ENCODE measurements around the gene CCNYL1.
"Not testable (repeated sequence)": the region's sequence is repeated elsewhere in the genome, so short reads cannot be mapped to it uniquely, and the experiment has no call there.

The CCNYL1 gene

DNA sequence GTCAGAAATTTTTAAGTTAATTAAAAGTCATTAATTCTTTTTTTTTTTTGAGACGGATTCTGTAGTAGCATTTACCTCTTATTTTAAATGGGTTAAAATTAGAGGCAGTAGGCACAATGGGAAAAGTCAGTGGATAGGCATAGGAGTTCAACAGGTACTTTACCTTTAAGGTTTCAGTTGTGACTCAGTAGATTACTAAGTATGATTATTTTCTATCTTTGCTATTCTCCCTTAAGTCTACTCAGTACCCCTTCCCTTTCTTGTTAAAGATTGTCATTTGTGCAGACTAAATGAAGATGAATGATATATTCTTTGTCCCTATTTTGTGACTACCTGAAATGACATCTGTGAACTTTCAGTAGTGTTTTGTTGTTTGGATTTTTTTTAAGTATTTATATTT is 19.7 kb downstream of the CCNYL1 start:
- H3K27ac ChIP-seq, result no peak overlapping the region
- CTCF ChIA-PET, result interaction anchor here (0.6 kb wide), 1 partner anchor 37 kb away, joined by 3 read pairs; no protein-coding TSS in a partner anchor
- no peak for TF ChIP-seq CTCF (conservative IDR thresholded peaks at IDR 0.05; ENCODE audit: low read depth)
- POLR2A ChIA-PET (ENCODE audit: low non-redundant PET), result no interaction called here
- DNase-seq (ENCODE audit: low spot score), result no peak

GRCh38 chr2:207733597-207734240 is 22.3 kb downstream of the CCNYL1 start:
- ChIA-PET POLR2A (ENCODE audit: low non-redundant PET) (no interaction called here), CTCF (interaction anchor here (0.6 to 1.4 kb wide), 5 partner anchors 12 to 470 kb away, joined by 3 to 14 read pairs (median 5); partner anchors contain the start of gene METTL21A)
- no peak for DNase-seq (ENCODE audit: low spot score)
- TF ChIP-seq CTCF (conservative IDR thresholded peaks at IDR 0.05; ENCODE audit: low read depth), result no peak
- H3K27ac ChIP-seq, result no peak overlapping the region

DNA sequence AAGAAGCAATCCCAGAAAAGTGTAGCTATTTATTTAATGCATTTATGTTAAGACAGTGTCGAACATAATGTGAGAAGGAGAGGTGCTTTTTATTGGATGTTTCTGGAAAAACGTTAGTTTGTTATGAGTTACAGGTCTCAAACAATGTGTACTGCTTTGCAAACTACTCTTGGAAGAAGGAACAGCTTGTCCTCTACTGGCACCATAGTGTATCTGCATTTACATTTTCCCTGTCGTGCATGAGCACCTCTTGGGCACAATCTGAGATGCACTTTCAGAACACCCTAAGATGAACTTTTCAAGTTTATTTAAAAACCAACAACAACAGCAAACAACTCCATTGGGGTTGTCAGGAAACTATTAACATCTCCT is 22.8 kb downstream of the CCNYL1 start:
- ChIA-PET CTCF (interaction anchor here (0.6 to 1.4 kb wide), 5 partner anchors 12 to 471 kb away, joined by 3 to 14 read pairs (median 5); partner anchors contain the start of gene METTL21A), POLR2A (ENCODE audit: low non-redundant PET) (no interaction called here)
- no peak for DNase-seq (ENCODE audit: low spot score)
- H3K27ac ChIP-seq, result no peak overlapping the region
- TF ChIP-seq CTCF (conservative IDR thresholded peaks at IDR 0.05; ENCODE audit: low read depth), result peak; percentile 57

DNA sequence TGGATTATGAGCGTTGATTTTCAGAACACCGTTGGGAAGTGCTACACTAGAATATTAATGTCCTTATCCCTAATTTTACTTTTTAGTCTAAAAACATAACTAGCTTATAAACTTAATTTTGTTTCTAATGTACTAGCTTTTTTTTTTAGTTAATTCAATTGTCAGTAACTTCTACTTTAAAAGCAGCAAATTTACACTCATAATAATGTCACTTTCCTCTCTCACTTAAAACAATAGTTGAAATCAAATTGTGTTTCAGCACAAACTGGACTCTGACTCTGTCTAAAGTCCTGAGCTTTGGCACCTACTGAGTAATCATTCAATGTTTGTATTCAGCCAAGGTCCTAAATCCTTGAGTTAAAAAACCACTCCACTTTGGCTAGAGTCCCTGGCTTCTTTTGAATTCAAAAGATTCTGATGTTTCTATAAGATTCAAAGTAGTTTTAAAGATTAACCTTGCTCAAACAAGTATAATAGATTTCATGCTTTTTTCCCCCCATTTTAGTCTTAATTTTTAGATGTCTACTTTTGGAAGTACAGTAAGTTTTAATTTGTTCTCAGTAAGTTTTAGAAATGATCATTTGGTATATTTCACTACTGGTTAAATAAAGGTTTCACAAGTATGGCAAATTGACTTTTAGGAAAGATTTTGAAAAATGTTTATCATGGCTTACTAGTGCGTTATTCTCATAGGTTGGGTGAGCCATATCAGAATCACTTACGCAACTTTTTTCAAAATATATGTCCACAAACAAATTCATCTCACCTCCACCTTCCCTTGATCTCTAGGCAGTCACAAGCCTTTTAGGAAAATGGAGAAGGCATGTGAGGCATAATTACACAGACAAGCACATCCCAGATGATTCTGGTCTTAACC is 23.4 kb downstream of the CCNYL1 start:
- H3K27ac ChIP-seq, result no peak overlapping the region
- TF ChIP-seq CTCF (conservative IDR thresholded peaks at IDR 0.05; ENCODE audit: low read depth), result no peak
- POLR2A ChIA-PET (ENCODE audit: low non-redundant PET), result no interaction called here
- CTCF ChIA-PET, result interaction anchor here (0.6 to 1.4 kb wide), 6 partner anchors 11 to 310 kb away, joined by 3 to 14 read pairs (median 4); partner anchors contain the start of gene METTL21A
- DNase-seq (ENCODE audit: low spot score), result no peak

DNA sequence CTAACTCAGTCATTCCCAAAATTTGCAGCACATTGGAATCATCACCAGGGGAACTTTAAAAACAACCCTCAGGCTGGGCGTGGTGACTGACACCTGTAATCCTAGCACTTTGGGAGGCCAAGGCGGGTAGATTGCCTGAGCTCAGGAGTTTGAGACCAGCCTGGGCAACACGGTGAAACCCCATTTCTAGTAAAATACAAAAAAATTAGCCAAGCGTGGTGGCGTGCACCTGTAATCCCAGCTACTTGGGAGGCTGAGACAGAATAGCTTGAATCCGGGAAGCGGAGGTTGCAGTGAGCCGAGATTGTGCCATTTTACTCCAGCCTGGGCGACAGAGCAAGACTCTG is 24.0 kb downstream of the CCNYL1 start:
- CTCF ChIA-PET, result interaction anchor here (0.6 to 0.7 kb wide), 2 partner anchors 28 to 939 kb away, joined by 4 to 8 read pairs; no protein-coding TSS in a partner anchor
- DNase-seq (ENCODE audit: low spot score); H3K27ac ChIP-seq; POLR2A ChIA-PET (ENCODE audit: low non-redundant PET): not testable (repeated sequence)

DNA sequence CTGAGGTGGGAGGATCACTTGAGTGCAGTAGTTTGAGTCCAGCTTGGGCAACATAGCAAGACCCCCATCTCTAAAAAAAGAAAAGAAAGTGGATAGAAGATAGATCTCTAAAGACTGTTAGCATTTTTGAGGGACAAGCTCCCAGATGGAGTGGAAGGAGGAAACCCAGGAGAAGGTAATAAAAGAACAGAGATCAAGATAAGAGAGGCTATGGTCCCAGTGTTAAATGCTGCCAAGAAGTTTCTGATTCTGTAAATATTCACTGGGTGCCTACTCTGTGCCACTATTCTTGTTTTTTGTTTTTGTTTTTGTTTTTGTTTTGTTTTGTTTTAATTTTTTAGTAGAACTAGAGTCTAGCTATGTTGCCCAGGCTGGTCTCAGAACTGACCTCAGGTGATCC is 32.1 kb downstream of the CCNYL1 start:
- no peak for TF ChIP-seq CTCF (conservative IDR thresholded peaks at IDR 0.05; ENCODE audit: low read depth)
- ChIA-PET POLR2A (ENCODE audit: low non-redundant PET) (no interaction called here), CTCF (interaction anchor here (0.6 kb wide), 1 partner anchor 78 kb away, joined by 3 read pairs; no protein-coding TSS in a partner anchor)
- H3K27ac ChIP-seq, result no peak overlapping the region
- no peak for DNase-seq (ENCODE audit: low spot score)

All from RWPE1 (cell line).